RWPE2 (cell line): ENCODE results near the gene BIN1.

ENCODE experiments used
- ATAC-seq: fragments of 200-7000 bp; cut with Tn5 transposase; 3 replicates; pipeline ENCODE4 v1.9.1; 2021; ENCODE audit warnings: low read depth
- DNase-seq: peaks from one replicate; pipeline ENCODE4 v3.0.0-alpha.2; 2020; ENCODE audit warnings: low spot score
- H3K27ac ChIP-seq: fragments of 450-650 bp; 2 replicates; pipeline ENCODE4 v1.5.1; 2017; ENCODE audit warnings: mild to moderate bottlenecking; ENCODE audit not compliant: poor library complexity, severe bottlenecking
- H3K27me3 ChIP-seq: fragments of 250-450 bp; sonication (Bioruptor Pico); 2 replicates; pipeline ENCODE4 v1.5.1; 2021; ENCODE audit warnings: mild to moderate bottlenecking, moderate library complexity; ENCODE audit not compliant: insufficient read depth, poor library complexity, severe bottlenecking
- H3K36me3 ChIP-seq: fragments of 250-450 bp; sonication (Bioruptor Pico); 2 replicates; pipeline ENCODE4 v1.5.1; 2020; ENCODE audit warnings: low read depth, mild to moderate bottlenecking, moderate library complexity
- H3K4me1 ChIP-seq: fragments of 250-450 bp; sonication (Bioruptor Pico); 2 replicates; pipeline ENCODE4 v1.5.1; 2021; ENCODE audit warnings: mild to moderate bottlenecking, moderate library complexity; ENCODE audit not compliant: insufficient read depth, poor library complexity, severe bottlenecking
- H3K4me3 ChIP-seq: fragments of 250-450 bp; sonication (Bioruptor Pico); 2 replicates; pipeline ENCODE4 v1.5.1; 2021; ENCODE audit warnings: mild to moderate bottlenecking, moderate library complexity; ENCODE audit not compliant: severe bottlenecking
- H3K9me3 ChIP-seq: fragments of 250-450 bp; sonication (Bioruptor Pico); 2 replicates; pipeline ENCODE4 v1.5.1; 2021; ENCODE audit warnings: mild to moderate bottlenecking, moderate library complexity; ENCODE audit not compliant: severe bottlenecking
- TF ChIP-seq, protein P1 (sequence below): fragments of 450-650 bp; IDR thresholded peaks from one replicate; pipeline ENCODE4 v1.5.1; 2017; ENCODE audit warnings: mild to moderate bottlenecking, moderate library complexity; ENCODE audit not compliant: poor library complexity, severe bottlenecking

BIN1 gene

DNA sequence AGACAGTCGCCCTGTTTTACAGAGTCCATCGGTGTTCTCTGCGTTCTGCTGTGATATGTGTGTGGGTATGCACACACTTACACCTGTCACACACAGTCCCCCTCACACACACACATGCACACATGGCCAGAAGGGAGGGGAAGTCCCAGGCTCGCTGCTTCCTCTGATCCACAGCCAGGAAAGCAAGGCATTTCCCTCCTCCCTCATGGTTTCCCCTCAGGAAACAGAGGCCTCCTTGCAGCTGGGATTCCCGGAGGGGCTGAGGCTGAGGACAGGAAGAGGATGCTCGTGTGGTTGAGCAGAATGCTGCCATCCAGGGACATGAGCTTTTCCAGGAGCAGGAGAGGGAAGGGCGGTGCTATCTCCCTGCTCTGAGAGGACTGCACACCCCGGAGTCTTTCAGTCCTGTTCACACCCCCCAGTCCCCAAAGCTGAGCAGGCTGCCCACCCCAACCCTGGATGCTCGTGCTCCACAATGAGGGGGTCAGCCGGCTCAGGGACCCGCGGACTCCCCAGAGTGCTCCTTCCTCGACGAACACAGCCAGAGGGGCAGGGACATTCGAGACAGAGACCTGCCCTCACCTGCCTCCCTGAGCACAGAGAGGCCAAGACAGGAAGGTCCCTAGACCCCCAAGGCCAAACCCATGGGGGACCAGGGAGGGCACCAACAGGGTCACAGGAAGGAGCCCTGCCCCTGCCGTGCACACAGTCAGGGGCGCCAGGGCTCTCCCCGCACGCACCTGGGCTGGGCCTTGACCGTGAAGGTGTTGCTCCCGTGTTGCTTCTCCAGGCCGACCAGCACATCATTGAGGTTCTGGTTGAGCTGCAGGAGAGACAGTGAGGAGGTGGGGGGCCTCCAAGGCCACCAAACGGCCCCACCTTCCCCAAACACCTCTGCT is 45.3 kb downstream of the BIN1 start:
- no peak overlapping the region for H3K4me3 ChIP-seq
- H3K9me3 ChIP-seq: no peaks in the 10 kb centered on the region
- no peak for DNase-seq
- ATAC-seq: no peak
- TF ChIP-seq, protein P1, sequence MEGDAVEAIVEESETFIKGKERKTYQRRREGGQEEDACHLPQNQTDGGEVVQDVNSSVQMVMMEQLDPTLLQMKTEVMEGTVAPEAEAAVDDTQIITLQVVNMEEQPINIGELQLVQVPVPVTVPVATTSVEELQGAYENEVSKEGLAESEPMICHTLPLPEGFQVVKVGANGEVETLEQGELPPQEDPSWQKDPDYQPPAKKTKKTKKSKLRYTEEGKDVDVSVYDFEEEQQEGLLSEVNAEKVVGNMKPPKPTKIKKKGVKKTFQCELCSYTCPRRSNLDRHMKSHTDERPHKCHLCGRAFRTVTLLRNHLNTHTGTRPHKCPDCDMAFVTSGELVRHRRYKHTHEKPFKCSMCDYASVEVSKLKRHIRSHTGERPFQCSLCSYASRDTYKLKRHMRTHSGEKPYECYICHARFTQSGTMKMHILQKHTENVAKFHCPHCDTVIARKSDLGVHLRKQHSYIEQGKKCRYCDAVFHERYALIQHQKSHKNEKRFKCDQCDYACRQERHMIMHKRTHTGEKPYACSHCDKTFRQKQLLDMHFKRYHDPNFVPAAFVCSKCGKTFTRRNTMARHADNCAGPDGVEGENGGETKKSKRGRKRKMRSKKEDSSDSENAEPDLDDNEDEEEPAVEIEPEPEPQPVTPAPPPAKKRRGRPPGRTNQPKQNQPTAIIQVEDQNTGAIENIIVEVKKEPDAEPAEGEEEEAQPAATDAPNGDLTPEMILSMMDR: no peak
- no peak overlapping the region for H3K27ac ChIP-seq
- peaks cover 11% of the 10 kb centered on the region for H3K4me1 ChIP-seq
- H3K36me3 ChIP-seq: peaks cover 12% of the 10 kb centered on the region
- no peaks in the 10 kb centered on the region for H3K27me3 ChIP-seq

DNA sequence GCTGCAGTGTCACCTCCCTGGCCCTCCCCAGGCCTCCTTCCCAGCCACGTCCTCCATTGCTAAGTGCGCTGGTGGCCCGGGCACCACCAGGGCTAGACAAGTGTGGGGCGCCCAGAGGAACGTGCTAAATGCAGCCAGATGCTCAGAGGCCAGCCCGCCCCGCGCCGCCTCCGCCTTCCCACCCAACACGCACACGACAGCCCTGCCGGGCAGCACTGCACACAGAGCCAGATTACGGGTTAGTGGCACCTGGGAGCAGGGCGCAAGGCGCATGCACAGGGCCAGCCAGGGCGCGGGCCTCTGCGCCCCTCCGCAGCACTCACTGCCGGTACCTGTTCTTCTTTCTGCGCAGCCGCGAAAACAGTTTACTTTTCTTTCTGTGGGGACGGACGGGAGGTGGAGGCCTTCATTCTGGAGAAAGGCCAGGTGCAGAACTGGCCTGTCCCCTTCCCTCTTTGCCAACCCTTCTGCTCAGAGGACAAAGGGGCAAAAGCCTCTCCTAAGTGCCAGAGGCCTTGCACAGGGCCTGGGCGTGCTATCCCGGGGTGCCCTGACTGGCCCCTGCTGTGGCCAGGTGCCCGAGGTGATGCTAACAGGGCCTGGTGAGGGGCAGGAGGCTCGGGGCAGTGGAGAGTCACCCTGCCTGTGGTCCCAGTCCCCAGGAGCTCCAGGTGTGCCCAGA is 46.5 kb downstream of the BIN1 start:
- Histone ChIP-seq H3K4me1 (peaks cover 9% of the 10 kb centered on the region), H3K36me3 (peaks cover 12% of the 10 kb centered on the region), H3K27me3 (no peaks in the 10 kb centered on the region), H3K27ac (no peak overlapping the region), H3K9me3 (no peaks in the 10 kb centered on the region), H3K4me3 (no peak overlapping the region)
- ATAC-seq: no peak
- TF ChIP-seq, protein P1: no peak
- DNase-seq: no peak

DNA sequence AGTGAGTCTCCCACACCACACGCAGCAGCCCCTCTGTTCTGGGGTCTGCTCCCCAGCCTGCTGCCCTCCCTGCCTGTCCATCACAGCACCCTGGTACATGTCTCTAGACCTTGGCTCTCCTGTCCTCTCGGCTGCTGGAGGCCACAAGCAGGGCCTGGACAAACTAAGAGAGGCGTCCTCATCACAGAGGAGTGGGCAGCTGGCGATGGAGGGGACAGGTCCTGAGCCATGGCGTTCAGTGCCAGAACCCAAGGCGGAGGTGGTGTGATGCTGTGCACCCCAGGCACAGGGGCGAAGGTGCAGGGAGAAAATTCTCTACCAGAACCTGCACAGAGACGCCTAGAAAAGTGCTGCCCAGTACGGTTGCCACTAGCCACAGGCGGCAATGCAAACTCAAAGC is 47.4 kb downstream of the BIN1 start:
- Histone ChIP-seq H3K27me3 (no peaks in the 10 kb centered on the region), H3K36me3 (peaks cover 12% of the 10 kb centered on the region), H3K4me3 (no peak overlapping the region), H3K9me3 (no peaks in the 10 kb centered on the region), H3K4me1 (peaks cover 3% of the 10 kb centered on the region), H3K27ac (no peak overlapping the region)
- DNase-seq (no peak), ATAC-seq (no peak)
- TF ChIP-seq, protein P1: no peak

DNA sequence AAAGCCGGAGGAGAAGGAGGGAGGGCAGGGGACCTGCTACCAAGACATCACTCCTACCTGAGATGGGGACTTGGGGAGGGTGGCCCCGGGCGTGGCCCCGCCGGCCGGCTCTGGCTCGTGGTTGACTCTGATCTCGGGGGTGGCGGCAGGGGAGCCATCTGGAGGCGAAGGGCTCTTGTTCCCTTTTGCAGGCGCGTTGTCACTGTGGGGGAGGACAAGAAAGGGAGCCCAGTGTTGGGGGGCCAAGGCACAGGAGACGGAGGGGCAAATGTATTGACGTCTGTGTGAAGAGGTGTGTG is 48.1 kb downstream of the BIN1 start:
- no peak for DNase-seq
- no peak for ATAC-seq
- H3K4me3 ChIP-seq: no peak overlapping the region
- no peaks in the 10 kb centered on the region for H3K4me1 ChIP-seq
- H3K9me3 ChIP-seq: no peaks in the 10 kb centered on the region
- TF ChIP-seq, protein P1: no peak
- no peak overlapping the region for H3K27ac ChIP-seq
- peaks cover 12% of the 10 kb centered on the region for H3K36me3 ChIP-seq
- H3K27me3 ChIP-seq: no peaks in the 10 kb centered on the region
